Measurements from ENCODE around the gene HSBP1L1. TPM values are rescaled to one million over a fixed set of nuclear protein-coding genes. Genes with fewer than 3 reads are reported as not detected.

HSBP1L1 gene
- total and polyA plus RNA-seq, 2 donors, result 6.5 to 25.8 TPM

DNA sequence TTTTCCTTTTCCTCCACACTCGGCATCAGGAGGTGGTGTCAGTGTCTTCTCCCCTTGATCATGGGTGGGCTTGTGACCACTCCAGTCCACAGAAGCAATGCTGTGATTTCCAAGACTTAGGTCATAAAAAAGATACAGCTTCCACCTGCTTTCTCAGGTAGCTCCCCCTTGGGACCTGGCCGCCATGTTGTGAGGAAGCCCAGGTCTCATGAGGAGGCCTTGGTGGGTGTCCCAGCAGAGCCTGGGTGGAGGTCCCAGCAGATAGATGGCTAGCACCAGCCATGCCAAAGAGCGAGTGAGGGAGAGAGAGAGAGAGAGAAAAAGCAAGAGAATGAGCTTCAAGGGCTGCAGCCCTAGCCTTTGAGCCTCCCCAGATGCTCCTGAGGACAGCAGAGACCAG lies 28.9 kb upstream of the HSBP1L1 start:
- Histone ChIP-seq H3K4me1 (ENCODE audit: control insufficient read depth in 2 of 2, insufficient read depth in 2 of 2, low read length in 2 of 2) (peaks cover 0 to 4% of the 10 kb centered on the region in 2 donors), H3K4me3 (ENCODE audit: low read length in 2 of 2) (no peak overlapping the region), H3K27ac (ENCODE audit: low read depth in 1 of 2, low read length in 1 of 2) (no peak overlapping the region), H3K36me3 (ENCODE audit: control insufficient read depth in 2 of 2, insufficient read depth in 2 of 2, low read length in 1 of 2) (peaks cover 12 to 37% of the 10 kb centered on the region in 2 donors), H3K9me3 (ENCODE audit: control insufficient read depth in 2 of 2, insufficient read depth in 1 of 2, low read length in 1 of 2) (peaks cover 7 to 33% of the 10 kb centered on the region in 2 donors), H3K27me3 (ENCODE audit: control insufficient read depth in 2 of 2, insufficient read depth in 1 of 2, low read length in 1 of 2) (no peaks in the 10 kb centered on the region)
- WGBS, result 98% methylated on average over 3 of the region's 3 CpGs
- DNase-seq (ENCODE audit: low read depth in 6 of 9, low spot score in 9 of 9), result no peak

DNA sequence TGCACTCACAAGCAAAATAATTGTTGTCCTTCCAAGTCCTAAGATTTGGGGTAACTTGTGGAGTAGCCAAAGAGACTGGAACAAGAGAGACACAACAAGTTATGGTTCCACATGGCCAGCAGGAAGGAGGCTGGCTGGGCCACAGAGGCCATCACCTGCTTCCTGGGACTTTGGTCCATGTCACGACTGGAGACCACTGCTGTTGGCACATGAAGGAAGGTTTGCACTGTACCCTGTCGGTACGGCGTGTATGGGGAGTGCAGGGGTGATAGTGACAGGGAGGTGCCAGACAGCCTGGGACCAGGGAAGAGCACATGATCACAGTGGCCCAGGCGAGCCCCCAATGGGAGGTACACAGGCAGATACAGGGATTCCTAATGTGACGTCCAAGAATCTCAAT lies 28.5 kb upstream of the HSBP1L1 start:
- Histone ChIP-seq H3K4me1 (ENCODE audit: control insufficient read depth in 2 of 2, insufficient read depth in 2 of 2, low read length in 2 of 2) (peaks cover 0 to 4% of the 10 kb centered on the region in 2 donors), H3K27me3 (ENCODE audit: control insufficient read depth in 2 of 2, insufficient read depth in 1 of 2, low read length in 1 of 2) (no peaks in the 10 kb centered on the region), H3K9me3 (ENCODE audit: control insufficient read depth in 2 of 2, insufficient read depth in 1 of 2, low read length in 1 of 2) (peaks cover 7 to 33% of the 10 kb centered on the region in 2 donors), H3K27ac (ENCODE audit: low read depth in 1 of 2, low read length in 1 of 2) (no peak overlapping the region), H3K4me3 (ENCODE audit: low read length in 2 of 2) (no peak overlapping the region), H3K36me3 (ENCODE audit: control insufficient read depth in 2 of 2, insufficient read depth in 2 of 2, low read length in 1 of 2) (peaks cover 16 to 42% of the 10 kb centered on the region in 2 donors)
- 96% methylated on average over 6 of the region's 6 CpGs for WGBS
- no peak for DNase-seq (ENCODE audit: low read depth in 6 of 9, low spot score in 9 of 9)

DNA sequence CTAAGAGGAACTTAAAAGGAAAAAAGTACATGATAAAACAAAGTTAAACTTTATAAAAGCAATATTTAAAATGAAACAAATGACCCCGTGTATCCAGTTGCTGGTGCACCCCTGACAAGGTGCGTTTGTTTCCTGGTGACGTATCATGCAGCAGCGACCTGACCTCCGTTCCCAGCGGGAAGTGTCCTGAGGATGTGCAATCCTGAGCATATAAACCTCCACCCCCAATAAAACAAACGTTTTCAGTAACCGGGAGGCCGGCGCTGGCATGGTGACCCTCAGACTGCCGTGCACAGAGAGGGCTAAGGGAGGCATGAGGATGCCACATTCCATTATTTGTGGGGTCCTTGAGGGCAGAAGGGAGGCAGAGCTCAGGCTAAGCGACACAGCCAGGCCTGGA lies 27.8 kb upstream of the HSBP1L1 start:
- Histone ChIP-seq H3K27me3 (ENCODE audit: control insufficient read depth in 2 of 2, insufficient read depth in 1 of 2, low read length in 1 of 2) (no peaks in the 10 kb centered on the region), H3K27ac (ENCODE audit: low read depth in 1 of 2, low read length in 1 of 2) (no peak overlapping the region), H3K4me1 (ENCODE audit: control insufficient read depth in 2 of 2, insufficient read depth in 2 of 2, low read length in 2 of 2) (peaks cover 0 to 4% of the 10 kb centered on the region in 2 donors), H3K9me3 (ENCODE audit: control insufficient read depth in 2 of 2, insufficient read depth in 1 of 2, low read length in 1 of 2) (peaks cover 7 to 31% of the 10 kb centered on the region in 2 donors), H3K36me3 (ENCODE audit: control insufficient read depth in 2 of 2, insufficient read depth in 2 of 2, low read length in 1 of 2) (peaks cover 22 to 45% of the 10 kb centered on the region in 2 donors), H3K4me3 (ENCODE audit: low read length in 2 of 2) (no peak overlapping the region)
- no peak for DNase-seq (ENCODE audit: low read depth in 6 of 9, low spot score in 9 of 9)
- 98% methylated on average over 12 of the region's 12 CpGs for WGBS

DNA sequence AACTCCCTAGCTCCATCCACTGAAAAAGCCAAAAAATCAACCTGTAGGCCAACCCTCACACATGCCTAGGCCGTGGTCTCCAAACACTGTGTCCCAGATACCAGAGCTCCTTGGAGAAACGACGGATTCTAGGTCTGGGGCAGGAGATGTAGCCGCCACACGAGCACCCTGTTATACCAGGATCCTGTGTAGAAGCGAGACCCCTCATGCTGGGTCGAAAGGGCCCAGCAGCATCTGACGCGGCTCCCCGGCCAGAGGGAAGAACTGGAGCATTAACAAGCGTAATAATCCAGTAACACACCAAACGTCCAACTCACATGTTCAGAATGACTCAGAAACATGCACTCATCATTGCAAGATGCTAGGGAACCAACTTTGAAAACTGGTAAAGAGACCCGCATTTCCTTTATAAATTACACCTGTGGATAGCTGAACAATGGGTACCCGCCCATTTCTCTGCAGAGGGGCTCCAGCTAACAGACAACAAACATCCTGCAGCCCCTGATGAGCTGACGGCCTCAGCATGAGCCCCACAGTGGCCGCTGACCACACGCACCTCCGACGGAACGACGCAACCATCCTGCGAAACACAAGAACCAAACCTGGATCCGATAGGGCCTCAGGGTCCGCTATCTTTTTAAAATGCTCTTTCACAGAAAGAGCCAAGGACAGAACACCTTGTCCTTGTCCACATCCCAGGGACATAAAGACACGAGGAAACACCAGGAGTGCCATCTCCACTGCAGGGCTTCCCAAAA lies 27.2 kb upstream of the HSBP1L1 start:
- no peaks in the 10 kb centered on the region for H3K27me3 ChIP-seq (ENCODE audit: control insufficient read depth in 2 of 2, insufficient read depth in 1 of 2, low read length in 1 of 2)
- H3K4me1 ChIP-seq (ENCODE audit: control insufficient read depth in 2 of 2, insufficient read depth in 2 of 2, low read length in 2 of 2), result peaks cover 0 to 8% of the 10 kb centered on the region in 2 donors
- peaks cover 7 to 29% of the 10 kb centered on the region in 2 donors for H3K9me3 ChIP-seq (ENCODE audit: control insufficient read depth in 2 of 2, insufficient read depth in 1 of 2, low read length in 1 of 2)
- no peak overlapping the region for H3K27ac ChIP-seq (ENCODE audit: low read depth in 1 of 2, low read length in 1 of 2)
- peaks cover 28 to 52% of the 10 kb centered on the region in 2 donors for H3K36me3 ChIP-seq (ENCODE audit: control insufficient read depth in 2 of 2, insufficient read depth in 2 of 2, low read length in 1 of 2)
- DNase-seq (ENCODE audit: low read depth in 6 of 9, low spot score in 9 of 9), result no peak
- WGBS, result 98% methylated on average over 25 of the region's 25 CpGs
- H3K4me3 ChIP-seq (ENCODE audit: low read length in 2 of 2), result no peak overlapping the region

DNA sequence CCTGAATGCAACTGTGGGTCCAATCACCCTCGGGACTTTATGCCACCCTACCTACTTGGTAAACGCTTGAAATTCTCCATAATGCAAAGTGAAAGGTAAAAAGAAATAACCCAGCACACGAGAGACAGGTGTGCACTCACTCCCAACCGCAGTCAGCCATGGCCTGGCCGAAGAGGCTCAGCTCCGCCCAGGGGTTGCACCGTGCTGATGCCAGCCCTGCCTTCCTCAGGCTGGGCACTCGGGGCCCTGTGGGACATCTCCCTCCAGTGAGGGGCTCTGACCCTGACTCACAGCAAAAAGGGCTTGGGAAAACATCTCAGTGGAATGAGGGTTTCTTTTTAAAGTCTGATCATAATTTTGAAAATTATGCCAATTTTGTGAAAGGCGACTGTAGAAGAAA lies 26.2 kb upstream of the HSBP1L1 start:
- Histone ChIP-seq H3K4me1 (ENCODE audit: control insufficient read depth in 2 of 2, insufficient read depth in 2 of 2, low read length in 2 of 2) (peaks cover 0 to 8% of the 10 kb centered on the region in 2 donors), H3K4me3 (ENCODE audit: low read length in 2 of 2) (no peak overlapping the region), H3K9me3 (ENCODE audit: control insufficient read depth in 2 of 2, insufficient read depth in 1 of 2, low read length in 1 of 2) (peaks cover 7 to 29% of the 10 kb centered on the region in 2 donors), H3K27me3 (ENCODE audit: control insufficient read depth in 2 of 2, insufficient read depth in 1 of 2, low read length in 1 of 2) (no peaks in the 10 kb centered on the region), H3K27ac (ENCODE audit: low read depth in 1 of 2, low read length in 1 of 2) (no peak overlapping the region), H3K36me3 (ENCODE audit: control insufficient read depth in 2 of 2, insufficient read depth in 2 of 2, low read length in 1 of 2) (peaks cover 36 to 61% of the 10 kb centered on the region in 2 donors)
- DNase-seq (ENCODE audit: low read depth in 6 of 9, low spot score in 9 of 9), result no peak
- WGBS, result 98% methylated on average over 9 of the region's 9 CpGs

DNA sequence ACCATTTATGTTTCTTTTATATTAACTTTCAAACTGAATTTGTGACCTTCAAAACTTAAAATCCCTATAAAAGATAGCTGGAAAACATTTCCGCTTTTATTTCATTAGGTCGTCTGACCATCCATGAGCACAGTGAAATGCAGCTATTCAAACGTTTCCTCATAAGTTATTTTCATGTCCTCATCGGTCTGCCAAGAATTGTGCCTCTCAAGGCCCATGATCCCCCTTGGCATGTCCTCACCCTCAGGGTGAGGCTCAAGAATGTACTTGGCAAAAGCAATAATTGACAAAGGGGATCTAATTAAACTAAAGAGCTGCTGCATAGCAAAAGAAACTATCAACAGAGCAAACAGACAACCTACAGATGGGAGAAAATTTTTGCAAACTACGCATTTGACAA lies 25.3 kb upstream of the HSBP1L1 start:
- WGBS, result 95% methylated on average over 5 of the region's 5 CpGs
- Histone ChIP-seq H3K36me3 (ENCODE audit: control insufficient read depth in 2 of 2, insufficient read depth in 2 of 2, low read length in 1 of 2) (peaks cover 36 to 61% of the 10 kb centered on the region in 2 donors), H3K27ac (ENCODE audit: low read depth in 1 of 2, low read length in 1 of 2) (no peak overlapping the region), H3K4me1 (ENCODE audit: control insufficient read depth in 2 of 2, insufficient read depth in 2 of 2, low read length in 2 of 2) (peaks cover 5 to 14% of the 10 kb centered on the region in 2 donors), H3K4me3 (ENCODE audit: low read length in 2 of 2) (no peak overlapping the region), H3K27me3 (ENCODE audit: control insufficient read depth in 2 of 2, insufficient read depth in 1 of 2, low read length in 1 of 2) (no peaks in the 10 kb centered on the region), H3K9me3 (ENCODE audit: control insufficient read depth in 2 of 2, insufficient read depth in 1 of 2, low read length in 1 of 2) (peaks cover 4 to 25% of the 10 kb centered on the region in 2 donors)
- no peak for DNase-seq (ENCODE audit: low read depth in 6 of 9, low spot score in 9 of 9)

DNA sequence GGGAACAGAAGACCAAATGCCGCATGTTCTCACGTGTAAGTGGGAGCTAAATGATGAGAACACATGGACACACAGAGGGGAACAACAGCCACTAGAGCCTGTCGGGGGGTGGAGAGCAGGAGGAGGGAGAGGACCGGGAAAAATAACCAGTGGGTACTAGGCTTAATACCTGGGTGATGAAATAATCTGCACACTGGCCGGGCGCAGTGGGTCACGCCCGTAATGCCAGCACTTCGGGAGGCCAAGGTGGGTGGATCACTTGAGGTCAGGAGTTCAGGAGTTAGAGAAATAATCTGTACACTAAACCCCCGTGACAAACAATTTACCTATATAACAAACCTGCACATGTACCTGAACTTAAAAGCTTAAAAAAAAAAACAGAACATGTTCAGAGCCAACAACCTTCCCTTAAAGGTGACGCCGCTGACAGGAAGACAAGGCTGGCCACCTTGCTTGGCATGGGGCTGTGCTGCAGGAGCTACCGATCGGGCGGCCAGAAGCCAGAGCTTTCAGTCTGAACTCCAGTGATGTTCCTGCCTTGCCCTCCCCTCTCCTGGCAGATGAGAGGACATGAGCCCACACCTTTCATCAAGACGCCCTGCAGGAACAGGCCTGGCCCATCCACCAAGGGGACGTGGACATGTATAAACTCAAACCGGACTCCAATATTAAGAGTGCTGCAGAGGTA lies 24.2 kb upstream of the HSBP1L1 start:
- Histone ChIP-seq H3K4me3 (ENCODE audit: low read length in 2 of 2) (no peak overlapping the region), H3K27ac (ENCODE audit: low read depth in 1 of 2, low read length in 1 of 2) (no peak overlapping the region), H3K9me3 (ENCODE audit: control insufficient read depth in 2 of 2, insufficient read depth in 1 of 2, low read length in 1 of 2) (peaks cover 4 to 23% of the 10 kb centered on the region in 2 donors), H3K27me3 (ENCODE audit: control insufficient read depth in 2 of 2, insufficient read depth in 1 of 2, low read length in 1 of 2) (no peaks in the 10 kb centered on the region), H3K4me1 (ENCODE audit: control insufficient read depth in 2 of 2, insufficient read depth in 2 of 2, low read length in 2 of 2) (peaks cover 12 to 21% of the 10 kb centered on the region in 2 donors), H3K36me3 (ENCODE audit: control insufficient read depth in 2 of 2, insufficient read depth in 2 of 2, low read length in 1 of 2) (peaks cover 34 to 55% of the 10 kb centered on the region in 2 donors)
- no peak for DNase-seq (ENCODE audit: low read depth in 6 of 9, low spot score in 9 of 9)
- 98% methylated on average over 18 of the region's 18 CpGs for whole genome bisulfite sequencing

DNA sequence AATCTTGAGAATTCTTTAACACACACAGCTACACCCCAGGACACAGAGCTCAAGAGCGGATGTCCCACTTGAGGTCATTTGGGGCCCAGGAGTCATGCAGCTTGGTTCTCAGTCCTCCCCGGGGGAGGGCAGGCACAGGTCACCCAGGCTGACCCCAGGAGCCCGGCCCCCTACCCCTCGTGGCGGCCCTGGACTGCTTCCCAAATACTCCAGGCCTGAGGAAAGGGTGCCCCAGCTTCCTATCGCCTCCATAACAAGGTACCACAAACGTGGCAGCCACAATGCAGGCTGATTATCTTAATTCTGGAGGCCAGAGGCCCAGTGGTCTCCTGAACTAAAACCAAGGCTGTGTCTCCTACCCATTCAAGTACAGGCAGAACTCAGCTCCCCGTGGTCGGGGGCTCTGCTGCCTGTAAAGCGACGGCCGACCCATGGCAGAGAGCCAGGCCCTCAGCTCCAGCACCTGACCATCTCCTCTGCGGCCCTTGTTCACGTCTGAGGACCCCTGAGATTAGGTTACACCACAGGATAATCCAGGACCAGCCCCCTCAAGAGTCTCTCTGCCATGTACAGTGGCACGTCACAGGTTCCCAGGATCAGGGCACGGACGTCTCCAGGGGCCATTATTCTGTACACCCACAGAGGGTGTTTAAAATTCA lies 23.5 kb upstream of the HSBP1L1 start:
- Histone ChIP-seq H3K9me3 (ENCODE audit: control insufficient read depth in 2 of 2, insufficient read depth in 1 of 2, low read length in 1 of 2) (peaks cover 4 to 16% of the 10 kb centered on the region in 2 donors), H3K27ac (ENCODE audit: low read depth in 1 of 2, low read length in 1 of 2) (no peak overlapping the region), H3K4me3 (ENCODE audit: low read length in 2 of 2) (no peak overlapping the region), H3K4me1 (ENCODE audit: control insufficient read depth in 2 of 2, insufficient read depth in 2 of 2, low read length in 2 of 2) (peaks cover 12 to 24% of the 10 kb centered on the region in 2 donors), H3K27me3 (ENCODE audit: control insufficient read depth in 2 of 2, insufficient read depth in 1 of 2, low read length in 1 of 2) (no peaks in the 10 kb centered on the region), H3K36me3 (ENCODE audit: control insufficient read depth in 2 of 2, insufficient read depth in 2 of 2, low read length in 1 of 2) (peaks cover 33 to 48% of the 10 kb centered on the region in 2 donors)
- 94% methylated on average over 17 of the region's 17 CpGs for WGBS
- DNase-seq (ENCODE audit: low read depth in 6 of 9, low spot score in 9 of 9), result no peak
